Stimulated activated CD8-positive, alpha-beta memory T cell treated with anti-CD3 and anti-CD28 coated beads, Interleukin-12 subunit alpha, Interleukin-12 subunit beta, amount 100 ng/mL, for 24 hours (primary cell): ENCODE measurements around the gene GJA8.
"Not testable (repeated sequence)": the region's sequence is repeated elsewhere in the genome, so short reads cannot be mapped to it uniquely, and the experiment has no call there.

Experiments
- DNase-seq: peaks from one replicate; pipeline ENCODE4 v3.0.0-alpha.2; 2020; ENCODE audit errors: extremely low read depth

Gene GJA8

DNA sequence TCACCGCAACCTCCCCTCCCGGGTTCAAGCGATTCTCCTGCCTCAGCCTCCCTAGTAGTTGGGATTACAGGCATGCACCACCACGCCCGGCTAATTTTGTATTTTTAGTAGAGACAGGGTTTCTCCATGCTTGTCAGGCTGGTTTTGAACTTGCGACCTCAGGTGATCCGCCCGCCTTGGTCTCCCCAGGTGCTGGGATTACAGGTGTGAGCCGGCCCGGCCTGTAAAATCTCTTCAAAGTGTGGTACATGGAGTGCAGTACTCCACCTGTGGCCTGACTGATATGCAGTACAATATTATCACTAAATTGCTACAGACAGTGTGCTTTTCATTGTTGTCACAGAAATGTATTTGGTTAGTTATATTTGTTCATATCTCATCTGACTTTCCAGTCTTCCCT lies 25.1 kb downstream of the GJA8 start:
- not testable (repeated sequence) for DNase-seq

GRCh38 chr1:147928236-147929132 lies 25.9 kb downstream of the GJA8 start, which contains the start of gene GPR89B:
TSS of gene GPR89B (plus strand) at chr1:147928420. CDS start at chr1:147928537, 117 bp downstream.
- peak; percentile 87 for DNase-seq

DNA sequence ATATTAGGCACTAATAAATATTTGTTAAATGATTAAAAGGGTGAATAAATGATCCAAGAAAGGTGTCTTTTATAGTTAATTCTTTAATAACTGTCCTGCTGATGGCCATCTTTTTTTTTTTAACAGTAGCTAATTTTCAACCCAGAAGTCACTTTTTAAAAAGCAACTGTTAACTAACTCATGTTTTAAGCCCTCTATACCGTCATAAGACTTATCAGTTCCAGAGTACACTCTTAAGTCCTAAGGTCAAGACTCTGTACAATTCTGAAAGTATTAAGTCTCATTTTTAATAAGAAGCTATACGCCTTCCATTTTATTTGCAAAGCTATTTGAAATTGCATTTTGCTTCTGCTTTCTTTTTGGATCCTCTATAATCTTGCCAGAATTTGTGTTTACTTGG lies 28.5 kb downstream of the GJA8 start:
- DNase-seq = not testable (repeated sequence)

GRCh38 chr1:147935296-147935695 lies 32.7 kb downstream of the GJA8 start:
- DNase-seq = not testable (repeated sequence)

DNA sequence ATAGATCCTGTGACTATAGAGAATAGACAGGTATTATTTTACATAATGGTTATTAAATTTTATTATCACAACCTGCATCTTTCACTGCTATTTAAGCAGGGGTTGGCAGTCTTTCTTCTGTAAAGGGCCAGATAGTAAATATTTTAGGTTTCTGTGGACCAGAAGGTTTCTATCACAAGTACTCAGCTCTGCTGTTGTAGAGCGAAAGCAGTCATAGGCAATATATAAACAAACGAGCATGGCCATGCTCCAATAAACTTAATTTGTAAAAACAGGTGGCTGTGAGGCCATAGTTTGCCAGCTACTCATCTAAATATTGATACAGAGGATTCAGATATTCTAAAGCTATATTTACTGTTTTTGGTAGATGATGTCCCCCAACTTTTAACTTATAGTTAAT lies 37.9 kb downstream of the GJA8 start:
- DNase-seq = not testable (repeated sequence)

DNA sequence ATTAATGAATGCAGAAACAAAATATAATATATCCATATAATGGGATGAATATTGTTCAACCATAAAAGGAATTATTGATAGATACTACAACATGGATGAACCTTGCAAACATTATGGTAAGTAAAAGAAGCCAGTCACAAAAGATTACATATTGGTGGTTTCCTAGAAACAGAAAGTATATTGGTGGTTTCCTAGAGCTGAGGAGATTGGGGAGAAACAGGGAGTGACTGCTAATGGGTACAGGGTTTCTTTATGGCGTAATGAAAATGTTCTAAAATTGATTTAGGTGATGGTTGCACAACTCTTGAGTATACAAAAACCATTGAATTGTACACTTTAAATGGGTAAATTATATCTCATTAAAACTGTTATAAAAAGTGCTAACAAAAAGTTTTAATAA lies 40.0 kb downstream of the GJA8 start:
- DNase-seq = not testable (repeated sequence)

- DNase-seq = not testable (repeated sequence)
These were observed 46.9 kb downstream of the GJA8 start for GRCh38 chr1:147949517-147949916.
